ENCODE measurements around the gene PCDHB8. TPM values are rescaled to one million over a fixed set of nuclear protein-coding genes. Genes with fewer than 3 reads are reported as not detected.
"Not testable (repeated sequence)": the region's sequence is repeated elsewhere in the genome, so short reads cannot be mapped to it uniquely, and the experiment has no call there.

The PCDHB8 gene
- total and polyA plus RNA-seq, 8 donors = 0.58 to 1.7 TPM; not detected in 6

DNA sequence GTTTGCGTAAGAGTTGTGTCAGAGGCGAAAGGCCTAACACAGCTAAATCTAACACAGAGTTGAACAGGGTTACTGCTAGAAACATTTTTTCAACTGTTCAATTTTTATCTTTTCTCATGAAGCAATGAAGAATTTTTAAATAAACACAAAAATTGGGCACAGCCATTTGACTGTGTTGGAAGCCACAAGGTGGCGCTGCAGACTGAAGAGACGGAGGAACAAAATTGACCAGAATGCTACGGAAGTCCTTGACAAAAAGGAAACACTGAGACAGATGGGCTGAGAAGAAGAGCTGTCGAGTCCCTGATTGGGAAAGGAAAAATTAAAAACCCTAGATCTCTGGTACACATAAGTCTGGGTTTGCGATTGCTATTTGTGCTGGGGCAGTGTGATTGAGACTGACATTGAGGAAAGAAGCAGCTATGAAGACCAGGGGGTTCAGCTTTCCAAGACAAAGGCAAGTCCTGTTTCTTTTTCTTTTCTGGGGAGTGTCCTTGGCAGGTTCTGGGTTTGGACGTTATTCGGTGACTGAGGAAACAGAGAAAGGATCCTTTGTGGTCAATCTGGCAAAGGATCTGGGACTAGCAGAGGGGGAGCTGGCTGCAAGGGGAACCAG lies 9.4 kb downstream of the PCDHB8 start, which contains the start of gene PCDHB9:
Gene PCDHB9 (plus strand): TSS at position 265 of the 616 bp plus-strand sequence. CDS start 158 bp downstream, at position 423.
- peaks cover 0 to 65% (median 3%) of the 10 kb centered on the region in 3 donors for H3K27me3 ChIP-seq
- DNase-seq = peak in 1 of 2 donors; percentile 13
- no peaks in the 10 kb centered on the region for H3K36me3 ChIP-seq
- peaks cover 16 to 94% (median 83%) of the 10 kb centered on the region in 4 donors for H3K9me3 ChIP-seq
- intact Hi-C loops (cut with DNase I; ENCODE audit: low total_unique reads) = no loop called here
- H3K27ac ChIP-seq = no peak within 1 kb of the TSS
- 14 to 23% (median 16%) methylated on average over 8 to 9 of the region's 9 CpGs for WGBS, 5 donors
- no peak within 1 kb of the TSS for H3K4me3 ChIP-seq
- TF ChIP-seq POLR2AphosphoS5 (IDR thresholded peaks at IDR 0.05) (no peak), POLR2A (IDR thresholded peaks at IDR 0.05) (no peak), EP300 (IDR thresholded peaks at IDR 0.05) (no peak)
- TF ChIP-seq, protein P1, sequence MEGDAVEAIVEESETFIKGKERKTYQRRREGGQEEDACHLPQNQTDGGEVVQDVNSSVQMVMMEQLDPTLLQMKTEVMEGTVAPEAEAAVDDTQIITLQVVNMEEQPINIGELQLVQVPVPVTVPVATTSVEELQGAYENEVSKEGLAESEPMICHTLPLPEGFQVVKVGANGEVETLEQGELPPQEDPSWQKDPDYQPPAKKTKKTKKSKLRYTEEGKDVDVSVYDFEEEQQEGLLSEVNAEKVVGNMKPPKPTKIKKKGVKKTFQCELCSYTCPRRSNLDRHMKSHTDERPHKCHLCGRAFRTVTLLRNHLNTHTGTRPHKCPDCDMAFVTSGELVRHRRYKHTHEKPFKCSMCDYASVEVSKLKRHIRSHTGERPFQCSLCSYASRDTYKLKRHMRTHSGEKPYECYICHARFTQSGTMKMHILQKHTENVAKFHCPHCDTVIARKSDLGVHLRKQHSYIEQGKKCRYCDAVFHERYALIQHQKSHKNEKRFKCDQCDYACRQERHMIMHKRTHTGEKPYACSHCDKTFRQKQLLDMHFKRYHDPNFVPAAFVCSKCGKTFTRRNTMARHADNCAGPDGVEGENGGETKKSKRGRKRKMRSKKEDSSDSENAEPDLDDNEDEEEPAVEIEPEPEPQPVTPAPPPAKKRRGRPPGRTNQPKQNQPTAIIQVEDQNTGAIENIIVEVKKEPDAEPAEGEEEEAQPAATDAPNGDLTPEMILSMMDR (IDR thresholded peaks at IDR 0.05) = peak in 1 of 7 experiments; percentile 10
- H3K4me1 ChIP-seq = no peaks in the 10 kb centered on the region

DNA sequence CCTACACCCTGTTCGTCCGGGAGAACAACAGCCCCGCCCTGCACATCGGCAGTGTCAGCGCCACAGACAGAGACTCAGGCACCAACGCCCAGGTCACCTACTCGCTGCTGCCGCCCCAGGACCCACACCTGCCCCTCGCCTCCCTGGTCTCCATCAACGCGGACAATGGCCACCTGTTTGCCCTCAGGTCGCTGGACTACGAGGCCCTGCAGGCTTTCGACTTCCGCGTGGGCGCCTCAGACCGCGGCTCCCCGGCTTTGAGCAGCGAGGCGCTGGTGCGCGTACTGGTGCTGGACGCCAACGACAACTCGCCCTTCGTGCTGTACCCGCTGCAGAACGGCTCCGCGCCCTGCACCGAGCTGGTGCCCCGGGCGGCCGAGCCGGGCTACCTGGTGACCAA lies 11.1 kb downstream of the PCDHB8 start:
- Histone ChIP-seq H3K9me3 (peaks cover 16 to 91% (median 81%) of the 10 kb centered on the region in 4 donors), H3K27me3 (peaks cover 0 to 51% (median 3%) of the 10 kb centered on the region in 3 donors)
- H3K4me3 ChIP-seq; H3K27ac ChIP-seq; intact Hi-C loops (cut with DNase I; ENCODE audit: low total_unique reads); DNase-seq; H3K4me1 ChIP-seq; H3K36me3 ChIP-seq: not testable (repeated sequence)
- WGBS, 5 donors = 22 to 42% (median 37%) methylated on average over 2 to 27 of the region's 37 CpGs

DNA sequence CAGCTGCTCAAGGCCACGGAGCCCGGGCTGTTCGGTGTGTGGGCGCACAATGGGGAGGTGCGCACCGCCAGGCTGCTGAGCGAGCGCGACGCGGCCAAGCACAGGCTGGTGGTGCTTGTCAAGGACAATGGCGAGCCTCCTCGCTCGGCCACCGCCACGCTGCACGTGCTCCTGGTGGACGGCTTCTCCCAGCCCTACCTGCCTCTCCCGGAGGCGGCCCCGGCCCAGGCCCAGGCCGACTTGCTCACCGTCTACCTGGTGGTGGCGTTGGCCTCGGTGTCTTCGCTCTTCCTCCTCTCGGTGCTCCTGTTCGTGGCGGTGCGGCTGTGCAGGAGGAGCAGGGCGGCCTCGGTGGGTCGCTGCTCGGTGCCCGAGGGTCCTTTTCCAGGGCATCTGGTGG lies 11.5 kb downstream of the PCDHB8 start:
- H3K4me1 ChIP-seq; H3K4me3 ChIP-seq; DNase-seq; H3K36me3 ChIP-seq; H3K27ac ChIP-seq; intact Hi-C loops (cut with DNase I; ENCODE audit: low total_unique reads): not testable (repeated sequence)
- 25 to 58% (median 35%) methylated on average over 7 to 29 of the region's 35 CpGs for WGBS, 5 donors
- Histone ChIP-seq H3K27me3 (peaks cover 0 to 50% (median 3%) of the 10 kb centered on the region in 3 donors), H3K9me3 (peaks cover 16 to 88% (median 79%) of the 10 kb centered on the region in 4 donors)

DNA sequence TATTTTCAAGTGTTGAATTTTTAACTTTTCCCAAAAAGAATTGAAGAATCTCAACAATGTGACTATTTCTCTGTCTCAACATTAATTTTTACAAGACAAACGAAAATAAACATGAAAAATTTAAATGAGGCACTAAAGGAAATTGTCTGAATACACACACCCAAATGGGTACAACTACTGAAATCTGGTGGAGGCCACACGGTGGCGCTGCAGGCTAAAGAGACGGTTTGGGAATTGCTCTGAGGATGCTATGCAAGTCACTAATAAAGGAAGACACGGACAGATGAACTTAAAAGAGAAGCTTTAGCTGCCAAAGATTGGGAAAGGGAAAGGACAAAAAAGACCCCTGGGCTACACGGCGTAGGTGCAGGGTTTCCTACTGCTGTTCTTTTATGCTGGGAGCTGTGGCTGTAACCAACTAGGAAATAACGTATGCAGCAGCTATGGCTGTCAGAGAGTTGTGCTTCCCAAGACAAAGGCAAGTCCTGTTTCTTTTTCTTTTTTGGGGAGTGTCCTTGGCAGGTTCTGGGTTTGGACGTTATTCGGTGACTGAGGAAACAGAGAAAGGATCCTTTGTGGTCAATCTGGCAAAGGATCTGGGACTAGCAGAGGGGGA lies 14.6 kb downstream of the PCDHB8 start, which contains the start of gene PCDHB10:
Gene PCDHB10 (plus strand): TSS at position 244 of the 616 bp plus-strand sequence. CDS start 200 bp downstream, at position 444.
- Histone ChIP-seq H3K4me1 (no peaks in the 10 kb centered on the region), H3K27me3 (peaks cover 0 to 42% (median 3%) of the 10 kb centered on the region in 3 donors), H3K9me3 (peaks cover 11 to 87% (median 78%) of the 10 kb centered on the region in 4 donors), H3K4me3 (no peak within 1 kb of the TSS), H3K36me3 (no peaks in the 10 kb centered on the region), H3K27ac (no peak within 1 kb of the TSS)
- DNase-seq = peak in 1 of 2 donors; percentile 37
- 7 to 12% (median 10%) methylated on average over 10 of the region's 10 CpGs for WGBS, 5 donors
- intact Hi-C loops (cut with DNase I; ENCODE audit: low total_unique reads) = no loop called here
- no peak for TF ChIP-seq POLR2A (IDR thresholded peaks at IDR 0.05)
- TF ChIP-seq, protein P1 (IDR thresholded peaks at IDR 0.05) = peak in 1 of 7 experiments; percentile 11

DNA sequence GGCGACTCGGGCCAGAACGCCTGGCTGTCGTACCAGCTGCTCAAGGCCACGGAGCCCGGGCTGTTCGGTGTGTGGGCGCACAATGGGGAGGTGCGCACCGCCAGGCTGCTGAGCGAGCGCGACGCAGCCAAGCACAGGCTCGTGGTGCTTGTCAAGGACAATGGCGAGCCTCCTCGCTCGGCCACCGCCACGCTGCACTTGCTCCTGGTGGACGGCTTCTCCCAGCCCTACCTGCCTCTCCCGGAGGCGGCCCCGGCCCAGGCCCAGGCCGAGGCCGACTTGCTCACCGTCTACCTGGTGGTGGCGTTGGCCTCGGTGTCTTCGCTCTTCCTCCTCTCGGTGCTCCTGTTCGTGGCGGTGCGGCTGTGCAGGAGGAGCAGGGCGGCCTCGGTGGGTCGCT lies 16.7 kb downstream of the PCDHB8 start:
- Histone ChIP-seq H3K9me3 (peaks cover 13 to 89% (median 79%) of the 10 kb centered on the region in 4 donors), H3K27me3 (peaks cover 0 to 34% (median 3%) of the 10 kb centered on the region in 3 donors)
- H3K4me1 ChIP-seq; H3K27ac ChIP-seq; H3K4me3 ChIP-seq; DNase-seq; intact Hi-C loops (cut with DNase I; ENCODE audit: low total_unique reads); H3K36me3 ChIP-seq: not testable (repeated sequence)
- 24 to 59% (median 38%) methylated on average over 8 to 16 of the region's 37 CpGs for WGBS, 5 donors

DNA sequence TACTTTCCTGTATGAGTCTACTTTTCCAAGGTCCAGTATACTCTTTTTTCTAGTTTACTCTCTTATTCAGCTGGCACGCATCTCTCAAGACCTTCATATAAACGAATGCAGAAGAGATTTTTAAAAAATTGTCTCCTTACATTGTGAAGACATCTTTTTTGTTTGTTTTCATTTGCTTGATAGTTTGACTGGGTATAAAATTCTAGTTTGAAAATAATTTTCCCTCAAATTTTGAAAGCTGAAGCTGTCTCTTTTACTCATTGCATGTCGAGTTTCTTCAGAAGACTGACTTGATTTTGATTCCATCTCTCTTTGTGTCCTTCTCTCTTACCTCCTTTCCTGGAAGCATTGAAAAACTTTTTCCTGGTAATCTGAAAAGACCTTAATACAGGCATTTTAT lies 18.8 kb downstream of the PCDHB8 start:
- Histone ChIP-seq H3K36me3 (no peaks in the 10 kb centered on the region), H3K27me3 (peaks cover 0 to 40% (median 0%) of the 10 kb centered on the region in 3 donors), H3K9me3 (peaks cover 12 to 88% (median 79%) of the 10 kb centered on the region in 4 donors), H3K27ac (no peak overlapping the region), H3K4me3 (no peak overlapping the region), H3K4me1 (no peaks in the 10 kb centered on the region)
- WGBS, 5 donors = 19 to 56% (median 34%) methylated on average over 3 of the region's 3 CpGs
- no peak for TF ChIP-seq EP300 (IDR thresholded peaks at IDR 0.05)
- TF ChIP-seq POLR2A (IDR thresholded peaks at IDR 0.05) = no peak
- no peak for TF ChIP-seq POLR2AphosphoS5 (IDR thresholded peaks at IDR 0.05)
- TF ChIP-seq, protein P1 (IDR thresholded peaks at IDR 0.05) = no peak
- intact Hi-C loops (cut with DNase I; ENCODE audit: low total_unique reads) = no loop called here
- DNase-seq = no peak

Data from stomach (tissue), 9 donors.